Measurements from ENCODE around the gene NR1D2.

- TF ChIP-seq CTCF (IDR thresholded peaks at IDR 0.05) (no peak), POLR2AphosphoS5 (IDR thresholded peaks at IDR 0.05) (no peak), POLR2A (IDR thresholded peaks at IDR 0.05) (no peak)
Measured at GRCh38 chr3:23984934-23985333, 39.8 kb downstream of the NR1D2 start.

Data from gastroesophageal sphincter (tissue), 3 donors.